Forelimb muscle (tissue), 1 donor: ENCODE measurements around the gene TNFSF15. TPM values are rescaled to one million over a fixed set of nuclear protein-coding genes. Genes with fewer than 3 reads are reported as not detected.

ENCODE experiments used
- DNase-seq: peaks from one replicate; pipeline ENCODE4 v3.0.0-alpha.2; 2013; ENCODE audit warnings: low read depth
- polyA plus RNA-seq: library from polyadenylated mRNA; unstranded; fragments of 120-200 nt; gene quantifications from one replicate; pipeline ENCODE4 v1.2.1, GENCODE V29; 2013; ENCODE audit not compliant: insufficient read length

TNFSF15 gene
- polyA plus RNA-seq, 1 donor, result 0.13 TPM

DNA sequence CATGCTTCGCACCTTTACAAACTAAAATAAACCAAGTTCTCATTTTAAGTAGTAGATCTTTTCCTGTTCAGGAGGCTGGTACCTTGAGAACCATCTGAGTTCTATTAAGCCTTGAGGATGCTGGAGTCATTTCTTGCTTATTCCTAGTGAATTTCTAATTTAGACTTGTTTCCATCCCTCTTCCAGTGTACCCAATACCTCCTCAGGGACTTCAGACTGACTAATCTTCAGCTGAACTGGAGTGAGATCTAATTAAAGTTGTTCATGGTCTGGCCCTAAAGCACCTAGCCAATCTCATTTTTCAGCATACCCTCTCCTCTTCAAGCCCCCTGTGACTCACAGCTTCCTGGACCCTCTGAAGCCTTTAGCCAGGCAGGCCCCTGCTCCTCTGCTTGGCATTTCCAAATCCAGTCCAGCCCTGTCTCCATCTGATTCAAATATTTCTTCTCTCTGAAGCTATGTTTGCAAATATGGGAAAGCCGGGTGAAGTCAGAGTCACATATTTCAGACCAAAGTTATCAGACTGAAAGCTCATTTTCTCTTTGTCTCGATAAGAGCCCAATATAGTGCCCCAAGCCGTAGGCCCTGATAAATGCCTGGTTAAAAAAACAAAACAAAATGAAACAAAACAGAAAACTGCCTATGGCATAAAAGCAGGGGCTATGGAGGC lies 19.4 kb upstream of the TNFSF15 start:
- DNase-seq, result no peak

DNA sequence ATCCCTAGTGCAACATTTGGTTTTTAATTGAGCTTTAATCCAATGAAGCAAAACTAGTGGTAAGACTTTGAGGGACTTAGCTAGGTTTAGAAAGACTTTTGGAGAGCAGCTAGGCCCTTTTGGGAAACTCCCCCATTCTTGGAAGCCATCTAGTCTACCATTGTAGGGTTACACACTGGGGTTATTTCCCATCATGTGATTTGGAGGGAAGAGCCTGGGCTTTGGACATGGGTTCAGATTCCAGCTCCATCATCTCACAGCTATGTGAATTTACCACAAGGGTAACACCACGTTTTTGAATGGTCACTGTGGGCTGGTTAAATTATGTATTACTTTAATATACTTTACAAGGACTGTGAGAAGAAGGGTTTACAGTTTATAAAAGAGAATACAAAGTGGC lies 18.3 kb upstream of the TNFSF15 start:
- no peak for DNase-seq

DNA sequence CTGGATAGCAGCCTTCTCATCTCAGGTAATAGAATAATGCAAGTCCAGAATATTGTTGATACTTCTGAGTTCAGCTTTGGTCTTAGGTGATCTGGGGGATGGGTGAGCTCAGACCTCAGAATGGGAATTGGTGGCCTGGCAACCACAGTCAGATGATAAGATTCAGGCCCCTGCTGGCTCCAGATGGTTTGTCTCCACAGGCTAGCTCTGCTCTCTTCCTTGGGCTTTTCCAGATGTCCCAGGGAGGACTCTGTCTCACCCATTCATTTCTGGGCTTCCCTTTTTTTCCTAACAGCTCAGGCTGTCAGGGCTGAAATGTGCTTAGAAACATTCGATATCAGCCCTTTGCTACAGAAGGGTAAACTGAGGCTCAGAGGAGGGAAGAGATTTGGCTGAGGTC lies 17.6 kb upstream of the TNFSF15 start:
- no peak for DNase-seq

DNA sequence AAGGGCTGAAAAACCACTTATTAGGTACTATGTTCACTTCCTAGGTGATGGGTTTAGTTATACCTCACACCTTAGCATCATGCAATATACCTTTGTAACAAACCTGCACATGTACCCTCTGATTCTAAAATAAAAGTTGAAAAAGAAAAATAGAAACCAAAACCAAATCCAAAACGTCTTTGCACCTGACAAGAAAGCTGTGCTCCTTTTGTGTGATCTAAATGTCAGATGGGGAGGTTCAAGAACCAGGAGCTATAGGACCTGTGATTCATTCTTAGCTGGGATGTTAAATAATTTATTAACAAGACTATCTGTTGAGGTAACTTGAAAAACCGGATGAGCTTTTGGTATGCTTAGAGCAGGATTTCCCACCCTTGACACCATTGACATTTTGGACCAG lies 16.9 kb upstream of the TNFSF15 start:
- no peak for DNase-seq

DNA sequence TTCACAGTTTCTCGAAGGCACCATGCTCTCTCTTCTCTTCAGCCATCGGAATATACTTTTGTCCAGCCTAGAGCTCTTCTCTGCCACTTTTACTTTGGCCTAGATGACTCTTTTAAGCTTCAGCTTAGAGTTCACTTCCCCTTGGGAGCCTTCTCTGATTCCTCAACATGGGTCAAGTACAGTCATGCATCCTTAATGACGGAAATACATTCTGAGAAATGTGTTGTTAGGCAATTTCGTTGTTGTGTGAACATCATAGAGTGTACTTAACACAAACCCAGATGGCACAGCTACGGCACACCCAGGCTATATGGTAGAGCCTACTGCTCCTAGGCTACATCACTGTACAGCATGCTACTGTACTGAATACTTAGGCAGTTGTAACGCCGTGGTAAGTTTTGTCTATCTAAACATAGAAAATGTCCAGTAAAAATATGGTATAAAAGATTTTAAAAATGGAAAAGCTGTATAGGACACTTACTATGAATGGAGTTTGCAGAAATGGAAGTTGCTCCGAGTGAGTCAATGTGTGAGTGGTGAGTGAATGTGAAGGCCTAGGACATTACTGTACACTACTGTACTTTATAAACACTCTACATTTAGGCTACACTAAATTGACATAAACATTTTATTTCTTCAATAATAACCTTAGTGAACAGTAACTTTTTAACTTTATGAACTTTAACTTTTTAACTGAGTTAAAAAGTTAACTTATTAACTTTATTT lies 15.1 kb upstream of the TNFSF15 start:
- no peak for DNase-seq

DNA sequence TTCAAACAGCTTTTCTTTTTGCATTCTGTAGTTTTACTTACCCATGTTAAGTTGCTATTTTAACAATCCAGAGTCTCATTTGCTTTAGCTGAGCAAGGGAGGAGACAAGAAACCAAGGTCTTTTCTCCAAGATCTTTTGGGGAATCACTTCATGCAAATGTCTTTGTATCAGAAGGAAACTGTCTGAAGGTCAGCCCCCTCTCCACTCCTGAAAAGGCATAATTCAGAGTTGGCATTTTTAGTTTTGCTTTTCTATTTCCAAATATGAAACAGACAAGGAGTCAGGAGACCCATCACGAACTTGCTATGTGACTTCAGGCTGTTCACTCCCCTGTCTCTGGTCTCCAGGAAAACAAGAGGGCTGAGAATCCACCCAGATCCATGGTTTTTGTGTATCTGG lies 12.3 kb upstream of the TNFSF15 start:
- DNase-seq, result no peak

DNA sequence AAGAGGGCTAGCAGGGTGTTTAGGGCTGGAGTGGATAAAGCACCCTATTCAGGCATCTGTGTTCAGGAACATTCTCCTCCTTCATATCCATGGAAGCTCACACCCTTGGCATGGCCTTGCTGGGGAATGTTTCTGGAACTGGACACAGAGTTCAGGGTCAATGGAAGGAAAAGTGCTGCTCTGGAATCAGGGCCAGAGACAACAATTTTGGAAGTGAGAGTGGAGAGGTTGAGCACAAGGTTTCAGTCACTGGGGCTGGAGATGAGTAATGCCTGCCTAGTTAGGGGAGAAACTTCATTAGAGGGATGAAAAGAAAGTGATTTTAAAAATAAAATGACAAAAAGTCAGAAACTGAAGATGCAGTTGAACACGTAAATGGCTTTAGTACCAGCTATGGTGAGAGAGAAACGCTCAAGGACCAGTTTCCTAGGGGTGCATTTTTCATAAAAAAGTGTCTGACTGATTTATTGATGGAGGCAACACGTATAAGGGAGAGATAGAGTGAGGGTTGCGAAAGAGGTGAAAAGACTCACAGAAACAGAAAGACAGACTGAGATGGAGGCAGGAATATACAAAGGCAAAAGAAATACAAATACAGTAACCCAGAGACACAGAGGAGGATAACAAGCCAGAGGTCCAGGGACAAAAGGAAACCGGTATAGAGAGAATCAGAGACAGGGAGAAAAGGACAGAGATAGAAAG lies 8.0 kb upstream of the TNFSF15 start:
- no peak for DNase-seq

DNA sequence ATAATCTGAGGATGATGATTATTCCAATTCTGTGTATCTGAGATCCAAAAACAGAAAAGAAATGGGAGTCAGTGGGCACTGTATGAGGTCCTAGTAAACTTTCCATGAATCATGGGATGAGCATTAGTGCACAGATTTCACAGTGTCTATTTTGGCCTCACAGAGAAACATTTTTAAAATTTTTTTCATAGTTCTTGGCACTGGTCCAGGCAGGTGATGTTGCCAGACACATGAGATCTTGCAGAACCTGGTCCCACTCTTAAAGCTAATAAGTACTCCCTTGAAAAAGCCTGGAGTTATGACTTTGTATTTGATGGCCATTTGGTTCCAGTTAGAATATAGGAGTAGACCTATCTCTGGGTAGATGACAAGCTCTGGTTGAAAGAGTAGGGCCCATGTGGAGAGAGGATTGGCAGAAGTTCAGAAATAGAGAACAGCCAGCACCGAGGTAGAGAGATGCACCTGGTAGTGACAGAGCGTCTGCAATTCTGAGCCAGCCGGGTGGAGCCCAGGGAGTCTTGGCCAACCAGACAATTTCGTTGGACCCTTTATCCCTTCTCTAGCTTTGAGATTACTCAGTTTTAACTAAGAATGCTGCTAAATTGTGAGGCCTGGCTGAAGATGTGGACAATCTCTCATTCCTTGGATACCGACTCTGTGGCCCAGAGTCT lies 6.3 kb upstream of the TNFSF15 start:
- DNase-seq, result no peak

DNA sequence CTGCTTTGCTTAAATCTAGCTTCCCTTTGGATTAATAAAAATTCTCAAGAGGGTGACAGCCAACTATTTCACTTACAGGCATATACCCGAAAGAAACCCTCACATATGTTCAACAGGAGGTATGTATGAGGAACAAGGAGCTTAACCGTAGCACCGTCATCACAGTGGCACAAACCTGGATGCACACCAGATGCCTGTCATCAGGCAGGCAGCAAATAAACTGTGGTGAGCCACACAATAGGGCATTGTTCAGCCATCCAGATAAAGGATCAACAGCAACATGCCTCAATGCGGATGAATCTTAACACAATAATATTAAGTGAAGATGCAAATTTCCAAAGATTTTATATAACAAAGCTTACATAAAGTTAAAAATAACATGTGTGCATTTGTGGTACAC lies 5.5 kb upstream of the TNFSF15 start:
- no peak for DNase-seq

DNA sequence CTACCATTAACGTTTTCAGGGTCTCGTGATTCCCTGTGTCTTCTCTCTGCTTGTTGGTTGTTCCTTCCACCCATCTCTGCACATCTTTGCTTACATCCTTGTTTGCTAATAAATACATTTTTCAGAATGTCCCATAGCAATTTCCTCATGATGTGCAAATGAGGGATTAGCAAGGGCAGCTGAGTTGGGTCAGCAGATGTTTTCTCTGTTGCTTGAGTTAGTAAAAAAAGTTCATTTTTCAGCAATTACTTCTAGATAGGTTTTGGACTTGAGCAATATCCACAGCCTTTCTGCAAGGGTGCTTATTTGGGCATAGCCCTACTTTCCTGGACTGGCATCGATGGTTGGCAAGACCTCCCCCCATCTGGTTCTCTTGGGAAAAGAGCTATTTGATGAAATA lies 4.8 kb upstream of the TNFSF15 start:
- no peak for DNase-seq

DNA sequence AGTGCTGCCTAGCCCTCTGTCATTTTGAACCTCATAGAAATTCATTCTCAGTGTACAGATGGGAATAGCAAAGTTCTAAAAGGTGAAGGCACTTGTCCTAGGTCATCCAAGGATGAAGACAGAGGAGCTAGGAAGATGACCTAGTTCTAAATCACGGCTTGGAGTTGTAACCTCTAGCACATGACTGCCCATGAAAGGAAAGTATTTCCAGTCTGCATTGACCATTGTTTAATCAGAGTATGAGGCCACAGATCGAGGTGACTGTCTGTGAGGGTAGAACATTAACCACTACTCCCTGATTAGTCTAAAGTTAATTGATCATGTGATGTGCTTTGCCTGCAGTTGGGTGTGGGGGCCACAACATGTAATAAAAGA lies 674 bp upstream of the TNFSF15 start:
- no peak for DNase-seq

DNA sequence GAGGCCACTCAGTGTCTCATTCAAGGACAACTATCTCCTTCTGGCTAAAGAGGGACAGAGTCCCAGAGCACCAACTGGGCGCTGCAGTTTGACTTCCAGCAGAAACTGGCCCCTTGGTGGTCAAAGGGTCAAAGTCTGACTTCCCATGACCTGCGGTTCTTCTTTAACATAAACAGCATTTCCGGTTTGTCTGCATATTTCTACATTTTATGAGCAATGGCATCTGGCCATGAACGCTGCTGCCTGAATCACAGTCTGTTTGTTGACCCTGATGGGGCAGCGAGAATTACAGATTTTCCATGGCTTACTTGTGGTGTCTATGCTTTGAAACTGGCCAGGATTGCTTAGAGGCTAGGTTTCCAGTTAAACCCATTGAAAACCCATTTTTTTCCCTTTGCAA lies 1.3 kb downstream of the TNFSF15 start:
- DNase-seq, result no peak

DNA sequence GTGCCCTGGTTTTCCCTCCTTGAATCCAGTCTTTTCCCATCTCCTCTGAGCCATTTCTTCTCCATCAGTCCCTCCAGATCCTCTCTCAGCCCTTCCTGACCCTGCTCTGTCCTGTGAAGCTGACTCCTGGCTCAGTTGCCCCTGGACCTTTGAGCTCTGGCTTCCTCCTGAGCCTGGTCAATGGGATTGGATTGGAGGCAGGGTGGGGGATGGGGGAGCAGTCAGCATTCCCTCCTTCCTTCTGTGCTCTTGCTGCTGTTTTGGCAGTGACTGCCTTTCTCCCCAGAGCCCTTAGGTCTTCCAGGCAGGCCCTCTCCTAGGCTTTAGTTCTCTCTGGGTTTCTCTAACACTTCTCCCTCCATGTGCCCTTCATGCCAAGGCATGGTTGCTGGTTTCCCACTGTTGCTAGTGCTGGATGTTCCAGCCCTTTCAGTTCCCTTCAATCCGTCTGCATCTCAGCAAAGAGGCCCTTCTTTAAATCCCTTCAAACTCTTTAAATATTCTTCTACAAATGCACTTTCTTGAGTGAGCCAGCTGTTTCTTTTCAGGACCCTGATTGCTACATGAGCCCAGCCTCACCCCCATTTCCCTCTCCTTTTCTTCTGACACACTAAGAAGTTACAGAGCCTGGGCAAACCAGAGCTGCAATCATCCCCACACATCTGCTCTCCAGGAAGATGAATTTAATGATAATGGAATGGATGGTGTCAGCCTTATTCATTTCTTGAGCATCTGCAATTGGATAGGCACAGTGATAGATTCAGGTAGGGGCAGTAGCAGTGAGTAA lies 2.2 kb downstream of the TNFSF15 start:
- no peak for DNase-seq

DNA sequence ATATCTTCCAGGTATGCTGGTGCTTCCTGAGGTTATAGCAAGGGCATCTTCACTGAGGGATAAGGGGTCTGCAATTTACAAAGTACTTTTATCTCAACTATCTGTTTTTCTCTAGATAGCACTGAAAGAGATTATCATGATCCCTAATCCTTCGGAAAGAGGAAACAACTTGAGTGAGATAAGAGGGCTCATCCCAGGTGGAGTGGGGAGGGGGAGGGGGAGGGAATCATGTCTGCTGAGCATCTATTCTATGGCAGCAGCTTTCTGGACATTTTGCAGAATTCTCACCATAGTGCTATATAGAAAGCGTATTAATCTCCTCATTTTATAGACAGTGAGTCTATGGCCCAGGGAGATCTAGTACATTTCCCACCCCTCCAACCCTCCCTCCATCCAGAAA lies 5.9 kb downstream of the TNFSF15 start:
- no peak for DNase-seq

DNA sequence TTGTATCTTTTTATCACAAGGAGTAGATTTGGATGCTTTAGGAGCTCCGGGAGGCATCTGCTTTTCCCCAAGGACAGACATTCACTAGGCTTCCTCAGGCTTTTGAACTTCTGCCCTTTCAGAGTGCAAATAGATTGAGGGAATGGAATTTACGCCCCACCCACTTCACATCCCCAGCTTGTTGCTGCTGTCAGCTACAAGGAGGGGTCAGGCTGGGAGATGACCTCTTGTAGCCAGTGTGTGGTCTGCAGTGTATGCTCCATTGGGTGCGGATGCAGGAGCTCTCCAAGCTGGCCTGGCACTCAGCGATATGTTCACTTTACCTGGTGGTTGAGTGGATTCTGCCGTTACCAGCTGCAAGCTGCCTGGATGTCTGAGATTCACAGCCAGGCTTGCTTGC lies 6.4 kb downstream of the TNFSF15 start:
- DNase-seq, result no peak

DNA sequence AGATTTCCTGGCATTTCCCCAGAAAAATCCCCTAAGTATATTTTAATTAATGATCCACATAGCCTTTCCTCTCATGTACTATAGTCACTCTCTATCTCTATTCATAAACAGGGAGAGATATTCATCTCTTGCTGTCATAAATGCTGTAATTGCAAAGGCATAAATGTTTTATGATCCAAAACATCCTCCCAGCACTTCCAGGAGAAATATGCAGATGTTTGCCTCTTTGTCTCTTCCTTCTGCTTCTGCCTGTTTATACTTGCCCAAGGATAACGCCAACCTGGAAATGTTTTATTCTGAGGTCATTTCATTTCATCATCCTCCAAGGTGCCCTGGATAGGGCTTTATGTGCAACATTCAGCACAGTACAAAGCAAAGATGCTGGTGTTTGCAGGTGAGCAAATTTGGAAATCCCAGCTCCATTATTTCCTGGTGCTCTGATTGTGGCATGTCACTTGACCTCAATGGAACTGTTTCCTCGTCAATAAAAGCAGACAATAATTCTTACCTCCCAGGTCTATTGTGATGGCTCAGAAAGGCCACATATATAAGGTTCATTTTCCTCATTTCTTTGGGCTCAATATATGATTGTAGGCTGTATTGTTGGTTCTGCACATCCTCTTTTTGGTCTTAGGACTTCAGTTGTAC lies 6.9 kb downstream of the TNFSF15 start:
- no peak for DNase-seq

DNA sequence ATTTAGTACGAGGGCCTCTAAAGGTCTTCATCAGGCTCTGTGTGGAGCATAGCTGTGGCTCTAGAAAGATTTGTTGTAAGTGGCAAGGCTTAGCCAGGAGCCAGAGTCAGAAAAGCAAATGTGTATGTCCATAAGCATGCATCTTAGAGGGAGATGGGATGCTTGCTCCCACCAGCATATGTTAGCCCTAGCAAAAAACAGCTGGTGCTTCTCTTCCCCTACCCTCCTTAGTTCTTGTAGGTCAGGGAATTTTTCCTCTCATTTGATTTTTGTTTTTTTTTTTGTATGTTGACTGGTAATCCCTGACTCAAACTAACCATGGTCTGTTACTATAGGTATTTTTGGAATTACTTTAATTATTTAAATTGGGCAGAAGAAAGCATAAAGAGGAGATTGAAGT lies 7.7 kb downstream of the TNFSF15 start:
- no peak for DNase-seq

DNA sequence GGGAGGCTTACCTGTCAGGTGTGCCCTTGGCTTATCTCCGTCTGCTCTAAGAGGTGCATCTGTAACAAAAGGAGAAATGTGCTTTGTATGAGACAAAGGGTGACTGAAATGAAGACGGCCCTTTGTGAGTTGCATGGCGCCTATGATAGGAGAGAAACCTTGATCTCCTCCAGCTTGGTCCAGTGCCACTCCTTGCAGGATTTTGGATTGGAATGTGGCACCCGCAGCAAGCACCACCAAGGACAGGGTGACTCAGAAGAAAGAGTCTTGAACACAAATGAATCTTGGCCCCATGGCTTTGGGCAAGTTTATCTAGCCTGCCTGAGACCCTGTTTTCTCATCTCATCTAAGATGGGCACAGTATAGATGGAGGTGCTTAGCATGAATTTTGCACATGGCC lies 13.4 kb downstream of the TNFSF15 start:
- no peak for DNase-seq

DNA sequence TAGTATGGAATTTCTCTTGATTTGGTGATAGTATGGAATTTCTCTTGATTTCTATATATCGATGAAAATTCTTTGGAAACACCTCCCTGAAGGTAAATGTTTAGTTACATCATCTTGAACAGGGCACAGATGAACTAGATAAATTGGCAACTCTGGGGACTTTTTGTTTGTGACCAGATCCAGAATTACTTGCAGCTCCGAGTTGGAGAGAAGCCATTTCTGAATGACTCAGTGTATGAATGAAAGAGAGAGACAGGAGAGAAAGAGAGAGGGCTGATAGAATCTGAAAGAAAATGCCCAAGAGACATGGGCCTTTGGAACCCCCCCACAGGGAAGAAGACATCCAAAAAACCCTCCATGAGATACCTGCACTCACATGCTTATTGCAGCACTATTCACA lies 14.1 kb downstream of the TNFSF15 start:
- no peak for DNase-seq

DNA sequence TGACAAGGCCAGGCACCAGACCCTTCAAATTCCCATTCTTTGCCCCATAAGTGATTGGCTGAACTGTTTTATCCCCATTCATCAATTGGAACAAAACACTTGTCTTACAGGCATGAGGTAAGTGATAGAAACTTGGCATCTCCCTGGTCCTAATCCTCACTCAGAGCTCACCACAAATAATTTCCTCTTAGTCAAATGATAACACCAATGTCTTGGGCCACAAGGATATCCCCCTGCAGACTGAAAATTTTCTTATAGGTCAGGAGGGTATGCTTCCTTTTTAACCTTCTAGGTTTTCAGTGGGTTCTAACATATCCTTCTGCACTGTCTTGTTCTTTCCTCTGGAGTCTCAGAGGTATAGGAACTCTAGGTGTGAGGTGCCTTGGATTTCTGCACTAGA lies 14.5 kb downstream of the TNFSF15 start:
- DNase-seq, result no peak

DNA sequence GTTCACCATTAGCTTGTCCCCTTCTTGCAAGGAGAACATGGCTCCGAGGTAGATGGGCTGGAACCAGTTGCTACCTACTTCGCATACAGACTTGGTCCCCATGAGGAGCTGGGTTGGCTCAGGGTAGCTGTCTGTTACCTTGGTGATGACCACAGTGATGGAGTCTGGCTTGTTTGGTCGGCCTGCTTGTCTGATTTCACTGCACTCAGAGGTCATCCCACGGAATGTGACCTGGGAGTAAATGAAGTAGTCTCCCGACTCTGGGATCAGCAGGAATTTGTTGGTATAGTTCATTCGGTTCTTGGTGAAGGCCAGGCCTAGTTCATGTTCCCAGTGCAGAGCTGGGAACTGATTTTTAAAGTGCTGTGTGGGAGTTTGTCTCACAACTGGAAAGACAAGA lies 15.3 kb downstream of the TNFSF15 start:
- DNase-seq, result no peak
